HepG2 (cell line): Measurements from ENCODE around the gene RNASE11. TPM values are rescaled to one million over a fixed set of nuclear protein-coding genes. Genes with fewer than 3 reads are reported as not detected.

Experiments used
- BRD4 ChIP-seq: sonication (generic); formaldehyde crosslinking; IDR thresholded peaks from 2 replicates; pipeline ENCODE4 v1.4.0; 2020; ENCODE audit warnings: missing genetic modification reagents
- HDAC6 ChIP-seq: fragments of 200-600 bp; sonication (generic); IDR thresholded peaks from 2 replicates; pipeline ENCODE4 v1.7.0; 2017; ENCODE audit warnings: mild to moderate bottlenecking, antibody characterized with exemption, low read length, low read depth
- LCORL ChIP-seq, 2 experiments: fragments of 450-650 bp in 1 of 2; sonication (generic) in 1 of 2; formaldehyde crosslinking in 1 of 2; IDR thresholded peaks; 2 replicates each; pipeline versions ENCODE4 v1.5.0 to v1.6.1; 2017 to 2020; ENCODE audit warnings: antibody characterized with exemption in 1 of 2, missing genetic modification reagents in 1 of 2
- NCOA5 ChIP-seq: sonication (generic); formaldehyde crosslinking; IDR thresholded peaks from 2 replicates; pipeline ENCODE4 v1.4.0; 2020; ENCODE audit warnings: missing genetic modification reagents
- PATZ1 ChIP-seq: sonication (generic); formaldehyde crosslinking; IDR thresholded peaks from 2 replicates; pipeline ENCODE4 v1.4.0; 2020; ENCODE audit warnings: missing genetic modification reagents
- PAWR ChIP-seq: sonication (generic); formaldehyde crosslinking; IDR thresholded peaks from 2 replicates; pipeline ENCODE4 v1.4.0; 2020; ENCODE audit warnings: missing genetic modification reagents, mild to moderate bottlenecking, borderline replicate concordance
- PITX1 ChIP-seq: sonication (generic); formaldehyde crosslinking; IDR thresholded peaks from 2 replicates; pipeline ENCODE4 v1.5.1; 2020; ENCODE audit warnings: mild to moderate bottlenecking, missing genetic modification reagents
- SYNCRIP ChIP-seq: fragments of 200-400 bp; formaldehyde crosslinking; IDR thresholded peaks from 2 replicates; pipeline ENCODE4 v1.6.1; 2018; ENCODE audit warnings: mild to moderate bottlenecking, low read depth, low read length; ENCODE audit not compliant: insufficient read depth
- ZKSCAN1 ChIP-seq: fragments of 150-350 bp; IDR thresholded peaks from 2 replicates; pipeline ENCODE4 v1.6.1; 2014; ENCODE audit warnings: low read length
- ZKSCAN5 ChIP-seq: sonication (generic); formaldehyde crosslinking; IDR thresholded peaks from 2 replicates; pipeline ENCODE4 v1.5.1; 2020; ENCODE audit warnings: mild to moderate bottlenecking, missing genetic modification reagents
- ZNF143 ChIP-seq: sonication (generic); formaldehyde crosslinking; IDR thresholded peaks from 2 replicates; pipeline ENCODE4 v1.4.0; 2020; ENCODE audit warnings: missing genetic modification reagents
- ZNF3 ChIP-seq: IDR thresholded peaks from 2 replicates; pipeline ENCODE4 v1.7.0; 2017; ENCODE audit warnings: inconsistent platforms
- ZNF407 ChIP-seq: sonication (generic); formaldehyde crosslinking; IDR thresholded peaks from one replicate; pipeline ENCODE4 v1.5.1; 2020; ENCODE audit warnings: mild to moderate bottlenecking, missing genetic modification reagents; ENCODE audit errors: not compliant biosample characterization
- ZNF710 ChIP-seq: sonication (generic); formaldehyde crosslinking; IDR thresholded peaks from 2 replicates; pipeline ENCODE4 v1.5.0; 2020; ENCODE audit warnings: mild to moderate bottlenecking, missing genetic modification reagents, borderline replicate concordance
- polyA plus RNA-seq, 8 experiments: library from polyadenylated mRNA; depleted of rRNA in 3 of 8; stranded (reverse) in 7 of 8; unstranded in 1 of 8; fragments of >200 nt; fragmentation: Illumina TruSeq in 4 of 8; extraction: Trizol in 4 of 8; gene quantifications; 2 replicates each; pipeline versions ENCODE4 v1.2.1 to v1.2.3, GENCODE V29; 2011 to 2016; ENCODE audit warnings: low read depth in 4 of 8, missing spikeins in 1 of 8, mixed read lengths in 1 of 8; ENCODE audit not compliant: insufficient read depth in 1 of 8
- total RNA-seq, 5 experiments: library from RNA; depleted of rRNA; stranded (reverse); fragments of >200 nt; fragmentation: Illumina TruSeq; extraction: Trizol; gene quantifications; 2 replicates each; pipeline ENCODE4 v1.2.3, GENCODE V29; 2016; ENCODE audit warnings: low read depth in 1 of 5
- TF ChIP-seq, protein P1 (sequence below): IDR thresholded peaks from 2 replicates; pipeline ENCODE4 v1.6.1; 2018; ENCODE audit warnings: missing genetic modification reagents

RNASE11 gene
- total and polyA plus RNA-seq, 2 of the 13 experiments (the other 11 are each of a cell fraction or from before 2014, with no cell fraction given), result not detected

DNA sequence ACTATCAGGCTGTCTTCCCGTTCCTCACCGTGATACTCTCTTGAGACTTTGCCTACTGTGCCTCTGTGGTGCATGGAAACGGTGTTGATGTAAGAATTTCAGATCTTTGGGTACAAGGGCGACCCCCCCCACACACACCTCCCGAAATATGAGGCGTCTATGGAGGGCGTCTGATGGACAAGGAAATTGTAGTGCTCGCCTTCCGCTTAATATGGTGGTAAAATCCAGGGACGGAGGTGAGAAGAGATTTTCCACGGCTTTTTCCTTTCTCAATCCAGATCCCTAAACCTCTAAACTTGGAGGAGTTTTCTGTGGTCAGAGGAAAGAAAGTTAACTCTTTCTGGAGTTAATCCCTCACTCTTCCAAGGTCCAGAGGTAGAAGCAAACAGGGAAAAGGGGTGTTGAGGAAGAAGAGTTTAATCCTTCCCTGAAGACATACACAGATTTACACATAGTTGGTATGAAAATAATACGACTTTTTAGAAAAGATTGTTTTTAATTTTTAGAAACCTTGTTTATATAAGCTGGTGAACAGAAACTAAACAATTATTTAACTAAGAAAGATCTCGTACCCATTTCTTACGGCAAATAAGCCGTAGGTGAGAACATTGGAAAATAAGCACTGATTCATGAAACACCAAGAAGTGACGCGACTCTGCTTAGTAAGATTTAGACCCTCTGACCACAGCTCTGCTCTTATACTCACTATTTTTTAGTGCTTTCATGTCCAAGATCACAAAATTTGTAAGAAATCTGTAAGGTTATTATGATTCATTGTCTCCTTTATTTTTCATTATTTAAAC lies 26.4 kb upstream of the RNASE11 start (continued):
- TF ChIP-seq LCORL (IDR thresholded peaks at IDR 0.05) (no peak), LCORL (CRISPR knock-in tag; IDR thresholded peaks at IDR 0.05) (no peak), PITX1 (CRISPR knock-in tag) (peak; percentile 63; the same call in 1 of the 2 replicates), SYNCRIP (no peak), BRD4 (no peak; the same call in 1 of the 2 replicates), ZNF710 (0 out of 2 replicates have a peak, but pooled peaks have one; percentile 3), ZKSCAN5 (peak; percentile 36; the same call in 1 of the 2 replicates), PAWR (CRISPR knock-in tag) (no peak), NCOA5 (no peak), ZKSCAN1 (no peak), ZNF3 (CRISPR knock-in tag) (0 out of 2 replicates have a peak, but pooled peaks have one; percentile 10), HDAC6 (no peak), ZNF143 (CRISPR knock-in tag) (no peak), PATZ1 (CRISPR knock-in tag) (peak; percentile 78), ZNF407 (CRISPR knock-in tag) (no peak)
- TF ChIP-seq, protein P1, sequence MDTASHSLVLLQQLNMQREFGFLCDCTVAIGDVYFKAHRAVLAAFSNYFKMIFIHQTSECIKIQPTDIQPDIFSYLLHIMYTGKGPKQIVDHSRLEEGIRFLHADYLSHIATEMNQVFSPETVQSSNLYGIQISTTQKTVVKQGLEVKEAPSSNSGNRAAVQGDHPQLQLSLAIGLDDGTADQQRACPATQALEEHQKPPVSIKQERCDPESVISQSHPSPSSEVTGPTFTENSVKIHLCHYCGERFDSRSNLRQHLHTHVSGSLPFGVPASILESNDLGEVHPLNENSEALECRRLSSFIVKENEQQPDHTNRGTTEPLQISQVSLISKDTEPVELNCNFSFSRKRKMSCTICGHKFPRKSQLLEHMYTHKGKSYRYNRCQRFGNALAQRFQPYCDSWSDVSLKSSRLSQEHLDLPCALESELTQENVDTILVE, result 0 out of 2 replicates have a peak, but pooled peaks have one; percentile 9
